Measurements from ENCODE around the gene RSPO1. TPM values are rescaled to one million over a fixed set of nuclear protein-coding genes. Genes with fewer than 3 reads are reported as not detected.

RSPO1 gene
- total RNA-seq, 1 donor from 2014 or later, result 9.1 TPM

- TF ChIP-seq CTCF (IDR thresholded peaks at IDR 0.05), result no peak
- intact Hi-C loops (cut with DNase I), result loop anchor here (10.0 kb wide), 1 partner anchor 79 kb away; no protein-coding TSS in a partner anchor
- peak overlapping the region; percentile 67 for H3K27ac ChIP-seq
- DNase-seq (no peak), ATAC-seq (peak; percentile 25)
- H3K4me1 ChIP-seq, result peaks cover 13% of the 10 kb centered on the region
- no peaks in the 10 kb centered on the region for H3K27me3 ChIP-seq
- no peak overlapping the region for H3K4me3 ChIP-seq
- H3K36me3 ChIP-seq, result no peaks in the 10 kb centered on the region
- H3K9me3 ChIP-seq, result no peaks in the 10 kb centered on the region
These were observed 28.8 kb downstream of the RSPO1 start for GRCh38 chr1:37605806-37606474.

DNA sequence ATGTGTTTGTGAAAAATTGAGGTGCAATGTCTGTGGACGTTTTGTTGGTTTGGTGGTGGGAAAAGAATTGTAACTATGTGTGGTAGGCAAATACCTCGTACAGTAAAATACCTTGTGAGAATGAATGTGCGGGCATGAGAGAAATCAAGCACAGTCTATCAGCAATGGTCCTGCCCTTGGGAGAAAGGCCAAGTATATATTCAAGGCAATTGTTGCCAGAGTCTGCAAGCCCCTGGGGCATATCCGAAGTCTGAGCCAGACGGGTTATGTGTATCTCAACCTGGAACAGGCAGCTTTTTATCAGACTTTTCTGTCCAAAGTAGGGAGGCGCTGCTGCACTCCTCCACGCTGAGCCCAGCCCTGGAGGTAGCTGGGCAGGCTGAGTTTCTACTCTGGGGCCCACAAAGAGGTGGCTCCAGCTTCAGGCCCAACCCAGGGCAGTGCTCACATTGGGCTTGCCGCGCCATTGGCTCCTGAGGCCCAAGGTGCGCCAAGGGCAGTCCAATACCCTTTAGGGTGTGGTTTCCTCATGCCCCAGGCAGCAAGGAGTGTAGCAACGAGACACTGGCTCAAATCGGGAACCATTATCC, 29.5 kb downstream of the RSPO1 start:
- no peaks in the 10 kb centered on the region for H3K36me3 ChIP-seq
- no peak for TF ChIP-seq CTCF (IDR thresholded peaks at IDR 0.05)
- intact Hi-C loops (cut with DNase I), result loop anchor here (10.0 kb wide), 1 partner anchor 80 kb away; no protein-coding TSS in a partner anchor
- no peaks in the 10 kb centered on the region for H3K9me3 ChIP-seq
- DNase-seq (no peak), ATAC-seq (peak; percentile 16)
- H3K4me1 ChIP-seq, result peaks cover 13% of the 10 kb centered on the region
- H3K4me3 ChIP-seq, result no peak overlapping the region
- no peaks in the 10 kb centered on the region for H3K27me3 ChIP-seq
- H3K27ac ChIP-seq, result peak overlapping the region; percentile 67

- peak; percentile 68 for TF ChIP-seq CTCF (IDR thresholded peaks at IDR 0.05)
- no peaks in the 10 kb centered on the region for H3K9me3 ChIP-seq
- H3K4me1 ChIP-seq, result peaks cover 13% of the 10 kb centered on the region
- H3K4me3 ChIP-seq, result no peak overlapping the region
- intact Hi-C loops (cut with DNase I), result loop anchor here (10.0 kb wide), 1 partner anchor 82 kb away; no protein-coding TSS in a partner anchor
- H3K36me3 ChIP-seq, result no peaks in the 10 kb centered on the region
- H3K27me3 ChIP-seq, result no peaks in the 10 kb centered on the region
- ATAC-seq, result peak; percentile 58
- H3K27ac ChIP-seq, result no peak overlapping the region
- DNase-seq, result no peak
These were observed 31.7 kb downstream of the RSPO1 start for GRCh38 chr1:37602750-37603694.

DNA sequence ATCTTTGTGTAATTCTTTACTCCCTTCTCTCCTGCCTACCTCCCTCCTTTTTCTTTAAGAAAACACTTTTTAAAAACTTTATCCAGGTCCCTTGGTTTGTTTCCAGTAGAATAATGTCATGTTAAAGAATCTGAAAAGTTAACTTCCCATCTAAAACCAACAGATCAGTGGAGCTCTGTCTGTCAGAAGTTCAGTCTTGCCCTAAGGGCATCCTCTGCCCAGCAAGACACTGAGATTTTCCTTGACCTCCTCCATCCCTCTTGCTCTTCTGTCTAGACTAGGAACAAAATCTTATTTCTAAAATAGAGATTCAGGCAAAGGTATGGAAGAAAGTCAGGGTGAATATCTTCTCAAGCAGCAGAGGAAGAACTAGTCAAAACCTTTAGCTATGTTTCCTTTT, 33.3 kb downstream of the RSPO1 start:
- intact Hi-C loops (cut with DNase I), result loop anchor here (10.0 kb wide), 1 partner anchor 83 kb away; no protein-coding TSS in a partner anchor
- Histone ChIP-seq H3K27ac (no peak overlapping the region), H3K4me3 (no peak overlapping the region), H3K4me1 (peaks cover 13% of the 10 kb centered on the region), H3K9me3 (no peaks in the 10 kb centered on the region), H3K36me3 (no peaks in the 10 kb centered on the region), H3K27me3 (no peaks in the 10 kb centered on the region)
- ATAC-seq (no peak), DNase-seq (no peak)
- no peak for TF ChIP-seq CTCF (IDR thresholded peaks at IDR 0.05)

DNA sequence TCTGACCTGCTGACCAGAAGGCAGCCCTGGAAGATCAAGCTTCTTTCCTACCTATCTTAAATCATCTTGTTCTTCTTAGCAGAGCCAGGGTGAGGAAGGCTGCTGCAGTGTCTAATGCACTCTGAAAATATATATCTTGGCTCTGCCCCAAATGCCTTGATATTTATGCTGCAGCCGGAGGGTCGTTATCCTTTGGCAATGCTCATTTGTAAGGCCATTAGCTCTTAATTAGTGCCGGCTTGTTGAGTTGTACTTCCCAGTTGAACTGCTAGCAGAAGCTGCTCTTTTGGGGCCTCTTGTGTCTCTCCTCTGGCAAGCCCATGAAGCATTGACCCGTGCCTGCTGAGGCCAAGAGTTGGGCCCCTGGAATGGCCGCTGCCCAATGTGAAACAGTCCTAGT, 34.8 kb downstream of the RSPO1 start:
- no peak for ATAC-seq
- intact Hi-C loops (cut with DNase I), result loop anchor here (10.0 kb wide), 1 partner anchor 85 kb away; no protein-coding TSS in a partner anchor

More for the DNA sequence above, 34.8 kb downstream of the RSPO1 start:
- no peak for DNase-seq
- TF ChIP-seq CTCF (IDR thresholded peaks at IDR 0.05), result no peak
- Histone ChIP-seq H3K4me1 (peaks cover 10% of the 10 kb centered on the region), H3K36me3 (no peaks in the 10 kb centered on the region), H3K27me3 (no peaks in the 10 kb centered on the region), H3K4me3 (no peak overlapping the region), H3K9me3 (no peaks in the 10 kb centered on the region), H3K27ac (no peak overlapping the region)
